H9 (cell line): ENCODE measurements around the gene MYH4. TPM values are rescaled to one million over a fixed set of nuclear protein-coding genes. Genes with fewer than 3 reads are reported as not detected.

Experiments used
- DNase-seq: peaks from one replicate; pipeline ENCODE4 v3.0.0-alpha.2; 2017
- H2AFZ ChIP-seq: one replicate; pipeline ENCODE4 v1.6.1; 2013; ENCODE audit warnings: mild to moderate bottlenecking, low read length, control low read depth, moderate library complexity
- H2AK5ac ChIP-seq: 2 replicates; pipeline ENCODE4 v1.6.1; 2013; ENCODE audit warnings: low read length, control low read depth, mixed read lengths; ENCODE audit not compliant: insufficient read length
- H2BK120ac ChIP-seq: one replicate; pipeline ENCODE4 v1.6.1; 2013; ENCODE audit warnings: low read depth, mild to moderate bottlenecking, low read length, control low read depth, inconsistent platforms; ENCODE audit not compliant: poor library complexity, severe bottlenecking
- H2BK12ac ChIP-seq: 2 replicates; pipeline ENCODE4 v1.6.1; 2013; ENCODE audit warnings: low read length, control low read depth, mixed read lengths, low read depth; ENCODE audit not compliant: insufficient read length
- H2BK15ac ChIP-seq: 2 replicates; pipeline ENCODE4 v1.6.1; 2013; ENCODE audit warnings: low read depth, low read length, control low read depth
- H2BK20ac ChIP-seq: one replicate; pipeline ENCODE4 v1.6.1; 2013; ENCODE audit warnings: low read depth, mild to moderate bottlenecking, low read length, control low read depth, inconsistent platforms; ENCODE audit not compliant: poor library complexity, severe bottlenecking
- H2BK5ac ChIP-seq: 2 replicates; pipeline ENCODE4 v1.6.1; 2013; ENCODE audit warnings: low read length, control low read depth, mixed read lengths; ENCODE audit not compliant: insufficient read length
- H3K14ac ChIP-seq: 2 replicates; pipeline ENCODE4 v1.6.1; 2013; ENCODE audit warnings: low read length, control low read depth; ENCODE audit not compliant: insufficient read depth
- H3K18ac ChIP-seq: 2 replicates; pipeline ENCODE4 v1.6.1; 2013; ENCODE audit warnings: low read depth, mild to moderate bottlenecking, mixed read lengths, low read length, control low read depth; ENCODE audit not compliant: insufficient read length
- H3K23ac ChIP-seq: 2 replicates; pipeline ENCODE4 v1.6.1; 2013; ENCODE audit warnings: low read length, control low read depth, mixed read lengths, low read depth; ENCODE audit not compliant: insufficient read length
- H3K23me2 ChIP-seq: 2 replicates; pipeline ENCODE4 v1.6.1; 2013; ENCODE audit warnings: low read depth, mild to moderate bottlenecking, mixed read lengths, low read length, control low read depth; ENCODE audit not compliant: insufficient read length, poor library complexity, severe bottlenecking
- H3K27ac ChIP-seq: 2 replicates; pipeline ENCODE4 v1.5.1; 2013; ENCODE audit warnings: low read length, control low read depth, mixed read lengths, low read depth; ENCODE audit not compliant: insufficient read length
- H3K27me3 ChIP-seq: 2 replicates; pipeline ENCODE4 v1.6.1; 2013; ENCODE audit warnings: low read length, control low read depth, inconsistent platforms; ENCODE audit not compliant: insufficient read depth
- H3K4ac ChIP-seq: 2 replicates; pipeline ENCODE4 v1.6.1; 2013; ENCODE audit warnings: low read depth, mild to moderate bottlenecking, control low read depth, inconsistent platforms, low read length, moderate library complexity
- H3K4me1 ChIP-seq: 2 replicates; pipeline ENCODE4 v1.6.1; 2013; ENCODE audit warnings: low read length, control low read depth, inconsistent platforms; ENCODE audit not compliant: insufficient read depth
- H3K4me2 ChIP-seq: 2 replicates; pipeline ENCODE4 v1.6.1; 2013; ENCODE audit warnings: low read length, control low read depth, mixed read lengths; ENCODE audit not compliant: insufficient read length, insufficient read depth
- H3K56ac ChIP-seq: 2 replicates; pipeline ENCODE4 v1.6.1; 2013; ENCODE audit warnings: low read depth, mild to moderate bottlenecking, mixed read lengths, low read length, control low read depth; ENCODE audit not compliant: insufficient read length
- H3K79me1 ChIP-seq: 2 replicates; pipeline ENCODE4 v1.6.1; 2013; ENCODE audit warnings: low read depth, mild to moderate bottlenecking, moderate library complexity, low read length, control low read depth, inconsistent platforms; ENCODE audit not compliant: insufficient read depth, poor library complexity, severe bottlenecking
- H3K79me2 ChIP-seq: 2 replicates; pipeline ENCODE4 v1.6.1; 2013; ENCODE audit warnings: low read length, control low read depth, inconsistent platforms; ENCODE audit not compliant: insufficient read depth
- H3K9ac ChIP-seq: 2 replicates; pipeline ENCODE4 v1.6.1; 2013; ENCODE audit warnings: low read length, control low read depth, mixed read lengths; ENCODE audit not compliant: insufficient read length; ENCODE audit errors: extremely low read depth
- H3K9me3 ChIP-seq: one replicate; pipeline ENCODE4 v1.6.1; 2013; ENCODE audit warnings: low read depth, low read length, inconsistent platforms; ENCODE audit not compliant: control insufficient read depth
- H3T11ph ChIP-seq: one replicate; pipeline ENCODE4 v1.6.1; 2013; ENCODE audit warnings: mild to moderate bottlenecking, low read length, control low read depth, inconsistent platforms
- H4K20me1 ChIP-seq: one replicate; pipeline ENCODE4 v1.6.1; 2013; ENCODE audit not compliant: control insufficient read depth, insufficient read length, insufficient read depth
- H4K5ac ChIP-seq: 2 replicates; pipeline ENCODE4 v1.6.1; 2013; ENCODE audit warnings: low read depth, mild to moderate bottlenecking, mixed read lengths, low read length, control low read depth; ENCODE audit not compliant: insufficient read length
- H4K8ac ChIP-seq: replicated peaks from 2 replicates; pipeline ENCODE4 v1.6.1; 2013; ENCODE audit warnings: low read length, control low read depth, mixed read lengths, low read depth; ENCODE audit not compliant: insufficient read length
- H4K91ac ChIP-seq: 2 replicates; pipeline ENCODE4 v1.6.1; 2013; ENCODE audit warnings: low read depth, mild to moderate bottlenecking, moderate library complexity, mixed read lengths, low read length, control low read depth; ENCODE audit not compliant: insufficient read length
- H3K27ac Mint-ChIP-seq, 3 experiments: 2 replicates in 2 of 3; 3 replicates in 1 of 3; pipeline ENCODE4 v1.8.0; 2020 to 2021; ENCODE audit warnings: mixed read lengths in 3 of 3, mild to moderate bottlenecking in 1 of 3, moderate library complexity in 1 of 3
- H3K27me3 Mint-ChIP-seq: 2 replicates; pipeline ENCODE4 v1.8.0; 2021; ENCODE audit warnings: low read depth, mild to moderate bottlenecking, moderate library complexity, mixed read lengths
- H3K36me3 Mint-ChIP-seq, 3 experiments: 2 replicates in 2 of 3; 3 replicates in 1 of 3; pipeline ENCODE4 v1.8.0; 2020 to 2021; ENCODE audit warnings: low read depth in 3 of 3, mixed read lengths in 3 of 3; ENCODE audit not compliant: insufficient read depth in 1 of 3
- H3K4me1 Mint-ChIP-seq, 2 experiments: 2 replicates each; pipeline ENCODE4 v1.8.0; 2020; ENCODE audit warnings: mixed read lengths in 2 of 2
- H3K4me3 Mint-ChIP-seq, 2 experiments: 2 replicates in 1 of 2; 3 replicates in 1 of 2; pipeline ENCODE4 v1.8.0; 2020 to 2021; ENCODE audit warnings: mild to moderate bottlenecking in 2 of 2, mixed read lengths in 2 of 2, moderate library complexity in 1 of 2
- H3K9me3 Mint-ChIP-seq, 2 experiments: 2 replicates in 1 of 2; 3 replicates in 1 of 2; pipeline ENCODE4 v1.8.0; 2020; ENCODE audit warnings: mild to moderate bottlenecking in 2 of 2, mixed read lengths in 2 of 2, moderate library complexity in 1 of 2
- WGBS: extraction: QIAGEN DNeasy Blood & Tissue Kit; methylation state at CpG from one replicate; pipeline ENCODE4 v1.1.7; 2013; ENCODE audit warnings: missing lambda C conversion rate, low lambda C conversion rate, mixed read lengths; ENCODE audit not compliant: insufficient read length; ENCODE audit errors: extremely low coverage; 5-methylcytosine and 5-hydroxymethylcytosine counted together
- total RNA-seq: library from RNA; stranded (reverse); gene quantifications from 2 replicates; pipeline ENCODE4 v1.2.1, GENCODE V29; 2021
- TF ChIP-seq, protein P1 (sequence below): fragments of 200-600 bp; sonication (generic); conservative IDR thresholded peaks from 3 replicates; pipeline ENCODE4 v1.8.0; 2021; ENCODE audit warnings: antibody characterized with exemption, mild to moderate bottlenecking

The MYH4 gene
- total RNA-seq, 1 experiment from 2014 or later: not detected

DNA sequence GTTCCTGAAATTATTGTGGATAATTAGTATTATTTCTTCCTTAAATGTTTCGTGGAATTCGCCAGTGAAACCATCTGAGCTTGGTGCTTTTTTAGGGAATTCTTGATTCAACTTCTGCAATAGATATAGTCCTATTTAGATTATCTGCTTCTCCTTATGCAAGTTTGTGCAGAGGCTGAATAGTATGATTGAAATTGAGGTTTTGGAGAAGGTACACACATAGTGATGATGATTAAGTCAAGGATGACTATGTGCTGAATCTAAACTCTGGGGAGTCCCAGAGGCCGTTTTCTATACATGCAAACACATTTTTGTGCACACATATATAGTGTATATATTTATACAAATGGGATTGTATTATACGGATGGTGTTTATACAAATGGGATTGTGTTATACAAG lies 5.2 kb upstream of the MYH4 start:
- Histone ChIP-seq H3K18ac (no peak overlapping the region), H3K4me1 (no peaks in the 10 kb centered on the region), H2AK5ac (no peak overlapping the region), H2AFZ (no peak overlapping the region), H3K79me1 (no peaks in the 10 kb centered on the region), H4K20me1 (no peaks in the 10 kb centered on the region), H4K8ac (no peak overlapping the region), H3T11ph (no peak overlapping the region), H3K9ac (no peak overlapping the region), H3K9me3 (no peaks in the 10 kb centered on the region), H2BK5ac (no peak overlapping the region), H3K56ac (no peak overlapping the region), H2BK12ac (no peak overlapping the region), H3K23me2 (no peaks in the 10 kb centered on the region), H3K4me2 (no peak overlapping the region), H3K14ac (no peak overlapping the region), H3K4ac (no peak overlapping the region), H2BK120ac (no peak overlapping the region), H3K27me3 (no peaks in the 10 kb centered on the region), H2BK20ac (no peak overlapping the region), H3K23ac (no peak overlapping the region), H2BK15ac (no peak overlapping the region), H4K5ac (no peak overlapping the region), H3K27ac (no peak overlapping the region), H3K79me2 (no peaks in the 10 kb centered on the region), H4K91ac (no peak overlapping the region)
- DNase-seq: no peak
- no peaks in the 10 kb centered on the region for H3K27me3 Mint-ChIP-seq
- no peaks in the 10 kb centered on the region for H3K9me3 Mint-ChIP-seq
- H3K27ac Mint-ChIP-seq: no peak overlapping the region
- no peaks in the 10 kb centered on the region for H3K36me3 Mint-ChIP-seq
- TF ChIP-seq, protein P1, sequence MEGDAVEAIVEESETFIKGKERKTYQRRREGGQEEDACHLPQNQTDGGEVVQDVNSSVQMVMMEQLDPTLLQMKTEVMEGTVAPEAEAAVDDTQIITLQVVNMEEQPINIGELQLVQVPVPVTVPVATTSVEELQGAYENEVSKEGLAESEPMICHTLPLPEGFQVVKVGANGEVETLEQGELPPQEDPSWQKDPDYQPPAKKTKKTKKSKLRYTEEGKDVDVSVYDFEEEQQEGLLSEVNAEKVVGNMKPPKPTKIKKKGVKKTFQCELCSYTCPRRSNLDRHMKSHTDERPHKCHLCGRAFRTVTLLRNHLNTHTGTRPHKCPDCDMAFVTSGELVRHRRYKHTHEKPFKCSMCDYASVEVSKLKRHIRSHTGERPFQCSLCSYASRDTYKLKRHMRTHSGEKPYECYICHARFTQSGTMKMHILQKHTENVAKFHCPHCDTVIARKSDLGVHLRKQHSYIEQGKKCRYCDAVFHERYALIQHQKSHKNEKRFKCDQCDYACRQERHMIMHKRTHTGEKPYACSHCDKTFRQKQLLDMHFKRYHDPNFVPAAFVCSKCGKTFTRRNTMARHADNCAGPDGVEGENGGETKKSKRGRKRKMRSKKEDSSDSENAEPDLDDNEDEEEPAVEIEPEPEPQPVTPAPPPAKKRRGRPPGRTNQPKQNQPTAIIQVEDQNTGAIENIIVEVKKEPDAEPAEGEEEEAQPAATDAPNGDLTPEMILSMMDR: no peak
- WGBS: no CpG with 5 or more reads among the region's 4 CpGs
- H3K4me3 Mint-ChIP-seq: no peak overlapping the region
- no peaks in the 10 kb centered on the region for H3K4me1 Mint-ChIP-seq
